Panc1 (cell line): ENCODE measurements around the gene MBD5. TPM values are rescaled to one million over a fixed set of nuclear protein-coding genes. Genes with fewer than 3 reads are reported as not detected.

Experiments
- ATAC-seq: fragments of 200-7000 bp; cut with Tn5 transposase; 2 replicates; pipeline ENCODE4 v1.9.1; 2020; ENCODE audit warnings: mild to moderate bottlenecking, moderate library complexity
- BruUV-seq: library from RNA; stranded (reverse); fragments of 400-500 nt; replicated peaks from 2 replicates; lab custom pipeline; 2021; lab: Mats Ljungman, UMichigan
- CTCF ChIA-PET: fragments of 300-600 bp; sonication (Branson Sonifier 250); formaldehyde crosslinking; loops from one replicate; lab custom pipeline; 2022; ENCODE audit warnings: antibody characterized with exemption; lab: Charles Lee
- POLR2A ChIA-PET: fragments of 300-600 bp; sonication (Branson Sonifier 250); formaldehyde crosslinking; loops from one replicate; lab custom pipeline; 2022; ENCODE audit warnings: antibody characterized with exemption; lab: Charles Lee
- DNase-seq: peaks from one replicate; pipeline ENCODE4 v3.0.0-alpha.2; 2010; ENCODE audit warnings: low read depth, low spot score
- H3K27ac ChIP-seq: 2 replicates; pipeline ENCODE4 v1.5.1; 2011; ENCODE audit warnings: mild to moderate bottlenecking, low read length, inconsistent platforms
- H3K27me3 ChIP-seq: fragments of 200-500 bp; sonication (Bioruptor generic); 2 replicates; pipeline ENCODE4 v1.6.0; 2014; ENCODE audit warnings: low read length, inconsistent platforms; ENCODE audit not compliant: control insufficient read depth, insufficient read depth
- H3K36me3 ChIP-seq: fragments of 200-500 bp; sonication (Bioruptor generic); 2 replicates; pipeline ENCODE4 v1.5.1; 2014; ENCODE audit warnings: inconsistent platforms, mild to moderate bottlenecking, low read length, moderate library complexity; ENCODE audit not compliant: control insufficient read depth, insufficient read depth
- H3K4me1 ChIP-seq: 2 replicates; pipeline ENCODE4 v1.5.1; 2011; ENCODE audit warnings: inconsistent platforms, mild to moderate bottlenecking, low read length, moderate library complexity; ENCODE audit not compliant: control insufficient read depth, insufficient read depth
- H3K4me3 ChIP-seq, 2 experiments: 2 replicates each; pipeline ENCODE4 v1.5.1; 2011 to 2012; ENCODE audit warnings: low read depth in 2 of 2, low read length in 2 of 2, mild to moderate bottlenecking in 2 of 2, inconsistent platforms in 1 of 2, moderate library complexity in 1 of 2
- H3K9me3 ChIP-seq: fragments of 200-500 bp; sonication (Bioruptor generic); 2 replicates; pipeline ENCODE4 v1.5.1; 2014; ENCODE audit warnings: low read depth, mild to moderate bottlenecking, inconsistent platforms, low read length, moderate library complexity; ENCODE audit not compliant: control insufficient read depth, insufficient read depth
- POLR2AphosphoS5 ChIP-seq: IDR thresholded peaks from 2 replicates; pipeline ENCODE4 v1.6.1; 2012; ENCODE audit warnings: mild to moderate bottlenecking, low read depth, low read length, moderate library complexity
- REST ChIP-seq, 2 experiments: IDR thresholded peaks; 2 replicates each; pipeline ENCODE4 v1.6.1; 2011 to 2012; ENCODE audit warnings: low read depth in 2 of 2, control low read depth in 1 of 2, low read length in 1 of 2, mild to moderate bottlenecking in 1 of 2, moderate library complexity in 1 of 2; ENCODE audit not compliant: insufficient read depth in 1 of 2
- SIN3A ChIP-seq: IDR thresholded peaks from 2 replicates; pipeline ENCODE4 v1.6.1; 2012; ENCODE audit warnings: low read depth, mild to moderate bottlenecking, low read length, moderate library complexity, borderline replicate concordance; ENCODE audit not compliant: insufficient read depth
- TCF7L2 ChIP-seq: IDR thresholded peaks from 2 replicates; pipeline ENCODE4 v1.6.1; 2011; ENCODE audit warnings: mild to moderate bottlenecking, low read depth, low read length, inconsistent platforms
- in situ Hi-C: cut with HindIII; loops from 2 replicates; pipeline ENCODE4 v1.10.0; 2016; ENCODE audit warnings: low sequenced_read_pairs, low pct_unique_long_range_greater_than_20kb
- intact Hi-C: fragments of 100-400 bp; cut with micrococcal nuclease; formaldehyde crosslinking; loops from one replicate; pipeline ENCODE4 v1.10.0; 2022; ENCODE audit not compliant: unreplicated experiment
- total RNA-seq: library from RNA; stranded (reverse); gene quantifications from one replicate; pipeline ENCODE4 v1.2.1, GENCODE V29; 2021; ENCODE audit not compliant: unreplicated experiment
- TF ChIP-seq, protein P1 (sequence below): fragments of 450-650 bp; IDR thresholded peaks from 2 replicates; pipeline ENCODE4 v1.5.1; 2017; ENCODE audit warnings: mild to moderate bottlenecking

Gene MBD5
- total RNA-seq, 1 experiment from 2014 or later = 40.2 TPM

DNA sequence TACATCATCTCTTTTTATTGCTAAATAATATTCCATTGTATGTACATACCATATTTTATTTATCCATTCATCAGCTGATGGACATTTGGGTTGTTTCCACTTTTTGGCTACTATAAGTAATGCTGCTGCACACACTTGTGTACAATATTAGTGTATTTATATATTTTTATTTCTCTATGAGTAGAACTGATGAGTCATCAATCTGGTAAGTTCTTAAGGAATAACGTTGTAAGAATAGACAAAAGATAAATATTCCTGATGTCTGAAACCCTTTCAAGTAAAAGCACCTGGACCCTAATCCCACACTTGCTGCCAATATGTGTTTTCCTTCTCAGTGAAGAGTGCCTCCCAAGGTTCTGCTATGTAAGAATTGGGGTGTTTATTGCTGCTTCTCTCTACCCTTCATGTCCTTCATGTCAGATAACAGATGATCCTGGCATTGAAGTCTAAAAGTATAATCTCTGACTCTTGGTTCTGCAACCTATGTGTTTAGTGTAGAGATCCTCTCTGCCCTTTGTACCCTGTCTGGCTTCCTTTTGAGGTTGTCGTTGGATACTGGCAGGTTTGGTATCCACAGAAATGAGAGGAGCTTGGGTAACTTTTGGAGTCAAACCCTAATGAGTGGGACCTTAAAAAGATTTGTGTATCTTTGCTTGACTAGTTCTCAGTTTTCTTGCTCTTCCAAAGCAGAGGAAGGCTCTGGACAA is 330.7 kb downstream of the MBD5 start:
- H3K36me3 ChIP-seq = no peaks in the 10 kb centered on the region
- in situ Hi-C loops = no loop called here
- H3K27me3 ChIP-seq = no peaks in the 10 kb centered on the region
- DNase-seq (no peak), ATAC-seq (no peak)
- no peaks in the 10 kb centered on the region for H3K9me3 ChIP-seq
- CTCF ChIA-PET = no interaction called here
- no peak overlapping the region for H3K4me3 ChIP-seq
- intact Hi-C loops = no loop called here
- H3K4me1 ChIP-seq = no peaks in the 10 kb centered on the region
- POLR2A ChIA-PET = no interaction called here
- no peak overlapping the region for H3K27ac ChIP-seq
- TF ChIP-seq REST (IDR thresholded peaks at IDR 0.05; ENCODE audit: insufficient read depth in 1 of 2, low read depth in 2 of 2, low read length in 1 of 2) = no peak
- TF ChIP-seq, protein P1, sequence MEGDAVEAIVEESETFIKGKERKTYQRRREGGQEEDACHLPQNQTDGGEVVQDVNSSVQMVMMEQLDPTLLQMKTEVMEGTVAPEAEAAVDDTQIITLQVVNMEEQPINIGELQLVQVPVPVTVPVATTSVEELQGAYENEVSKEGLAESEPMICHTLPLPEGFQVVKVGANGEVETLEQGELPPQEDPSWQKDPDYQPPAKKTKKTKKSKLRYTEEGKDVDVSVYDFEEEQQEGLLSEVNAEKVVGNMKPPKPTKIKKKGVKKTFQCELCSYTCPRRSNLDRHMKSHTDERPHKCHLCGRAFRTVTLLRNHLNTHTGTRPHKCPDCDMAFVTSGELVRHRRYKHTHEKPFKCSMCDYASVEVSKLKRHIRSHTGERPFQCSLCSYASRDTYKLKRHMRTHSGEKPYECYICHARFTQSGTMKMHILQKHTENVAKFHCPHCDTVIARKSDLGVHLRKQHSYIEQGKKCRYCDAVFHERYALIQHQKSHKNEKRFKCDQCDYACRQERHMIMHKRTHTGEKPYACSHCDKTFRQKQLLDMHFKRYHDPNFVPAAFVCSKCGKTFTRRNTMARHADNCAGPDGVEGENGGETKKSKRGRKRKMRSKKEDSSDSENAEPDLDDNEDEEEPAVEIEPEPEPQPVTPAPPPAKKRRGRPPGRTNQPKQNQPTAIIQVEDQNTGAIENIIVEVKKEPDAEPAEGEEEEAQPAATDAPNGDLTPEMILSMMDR = no peak
- no peak for TF ChIP-seq POLR2AphosphoS5
- no TSS peak for BruUV-seq

DNA sequence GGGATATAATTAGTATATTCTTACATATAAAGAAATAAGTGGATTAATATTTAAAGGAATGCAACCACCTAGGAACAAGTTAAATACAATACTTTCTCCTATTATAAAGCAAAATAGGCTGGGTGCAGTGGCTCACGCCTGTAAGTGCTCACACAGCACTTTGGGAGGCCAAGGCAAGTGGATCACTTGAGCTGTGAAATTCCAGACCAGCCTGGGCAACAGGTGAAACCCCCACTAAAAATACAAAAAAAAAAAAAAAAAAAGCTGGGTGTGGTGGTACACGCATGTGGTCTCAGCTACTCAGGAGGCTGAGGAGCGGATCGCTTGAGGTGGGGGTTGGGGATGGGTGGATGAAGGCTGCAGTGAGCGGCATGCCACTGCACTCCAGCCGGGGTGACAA is 337.5 kb downstream of the MBD5 start:
- Histone ChIP-seq H3K36me3 (no peaks in the 10 kb centered on the region), H3K9me3 (no peaks in the 10 kb centered on the region), H3K4me3 (no peak overlapping the region), H3K27ac (no peak overlapping the region), H3K4me1 (no peaks in the 10 kb centered on the region), H3K27me3 (no peaks in the 10 kb centered on the region)
- BruUV-seq = no TSS peak
- no peak for TF ChIP-seq POLR2AphosphoS5
- TF ChIP-seq REST (IDR thresholded peaks at IDR 0.05; ENCODE audit: insufficient read depth in 1 of 2, low read depth in 2 of 2, low read length in 1 of 2) = no peak
- TF ChIP-seq SIN3A = no peak
- no peak for TF ChIP-seq TCF7L2
- TF ChIP-seq, protein P1 = no peak
- in situ Hi-C loops (no loop called here), intact Hi-C loops (no loop called here)
- CTCF ChIA-PET = no interaction called here
- DNase-seq (no peak), ATAC-seq (no peak)
- POLR2A ChIA-PET = no interaction called here
